Trophoblast cell (in vitro differentiated cells and primary cell): ENCODE data around the gene ABTB2.

Experiments
- DNase-seq, 2 donors: peaks; one replicate each; pipeline ENCODE4 v3.0.0-alpha.2; 2016
- H2AFZ ChIP-seq: 2 replicates; pipeline ENCODE4 v1.6.1; 2013; ENCODE audit warnings: low read length, moderate library complexity, mild to moderate bottlenecking; ENCODE audit not compliant: insufficient read depth, poor library complexity
- H2AK5ac ChIP-seq: 2 replicates; pipeline ENCODE4 v1.6.1; 2013; ENCODE audit warnings: mild to moderate bottlenecking, low read length
- H2BK120ac ChIP-seq: 2 replicates; pipeline ENCODE4 v1.6.1; 2013; ENCODE audit warnings: low read length, mild to moderate bottlenecking, moderate library complexity; ENCODE audit not compliant: insufficient read depth, poor library complexity
- H2BK12ac ChIP-seq: 2 replicates; pipeline ENCODE4 v1.6.1; 2013; ENCODE audit warnings: mild to moderate bottlenecking, low read length, moderate library complexity
- H2BK5ac ChIP-seq: 2 replicates; pipeline ENCODE4 v1.6.1; 2013; ENCODE audit warnings: low read length, low read depth, moderate library complexity, mild to moderate bottlenecking; ENCODE audit not compliant: poor library complexity
- H3K14ac ChIP-seq: 2 replicates; pipeline ENCODE4 v1.6.1; 2013; ENCODE audit warnings: mild to moderate bottlenecking, low read length
- H3K18ac ChIP-seq: 2 replicates; pipeline ENCODE4 v1.6.1; 2013; ENCODE audit warnings: mild to moderate bottlenecking, low read length
- H3K23ac ChIP-seq: 2 replicates; pipeline ENCODE4 v1.6.1; 2013; ENCODE audit warnings: low read length
- H3K27ac ChIP-seq: 2 replicates; pipeline ENCODE4 v1.5.1; 2013; ENCODE audit warnings: low read depth, mild to moderate bottlenecking, inconsistent platforms, low read length, moderate library complexity
- H3K27me3 ChIP-seq: 2 replicates; pipeline ENCODE4 v1.6.1; 2013; ENCODE audit warnings: inconsistent platforms, mild to moderate bottlenecking, low read length, moderate library complexity; ENCODE audit not compliant: insufficient read depth
- H3K36me3 ChIP-seq, 2 experiments: 1 replicate in 1 of 2; 2 replicates in 1 of 2; pipeline ENCODE4 v1.6.1; 2013; ENCODE audit warnings: low read length in 2 of 2, mild to moderate bottlenecking in 2 of 2, moderate library complexity in 1 of 2; ENCODE audit not compliant: insufficient read depth in 2 of 2, control insufficient read depth in 1 of 2
- H3K4ac ChIP-seq: 2 replicates; pipeline ENCODE4 v1.6.1; 2013; ENCODE audit warnings: low read depth, mild to moderate bottlenecking, low read length, moderate library complexity
- H3K4me1 ChIP-seq, 2 experiments: 1 replicate in 1 of 2; 2 replicates in 1 of 2; pipeline ENCODE4 v1.6.1; 2013; ENCODE audit warnings: low read length in 2 of 2, mild to moderate bottlenecking in 2 of 2, moderate library complexity in 1 of 2; ENCODE audit not compliant: insufficient read depth in 2 of 2, control insufficient read depth in 1 of 2
- H3K4me2 ChIP-seq: 2 replicates; pipeline ENCODE4 v1.6.1; 2013; ENCODE audit warnings: inconsistent platforms, mild to moderate bottlenecking, low read length, moderate library complexity
- H3K4me3 ChIP-seq: 2 replicates; pipeline ENCODE4 v1.5.1; 2013; ENCODE audit warnings: mild to moderate bottlenecking, low read depth, low read length, inconsistent platforms
- H3K79me1 ChIP-seq: one replicate; pipeline ENCODE4 v1.6.1; 2013; ENCODE audit warnings: low read length
- H3K79me2 ChIP-seq: 2 replicates; pipeline ENCODE4 v1.6.1; 2013; ENCODE audit warnings: low read length, mild to moderate bottlenecking; ENCODE audit not compliant: control insufficient read depth, insufficient read depth, poor library complexity
- H3K9ac ChIP-seq: 2 replicates; pipeline ENCODE4 v1.6.1; 2013; ENCODE audit warnings: mild to moderate bottlenecking, low read length
- H3K9me3 ChIP-seq: 2 replicates; pipeline ENCODE4 v1.6.1; 2013; ENCODE audit warnings: low read depth, mild to moderate bottlenecking, control low read depth, inconsistent platforms, low read length; ENCODE audit not compliant: insufficient read depth
- H4K12ac ChIP-seq: 2 replicates; pipeline ENCODE4 v1.6.1; 2013; ENCODE audit warnings: low read depth, mild to moderate bottlenecking, low read length, moderate library complexity
- H4K8ac ChIP-seq: 2 replicates; pipeline ENCODE4 v1.6.1; 2013; ENCODE audit warnings: low read depth, mild to moderate bottlenecking, low read length, moderate library complexity
- H4K91ac ChIP-seq: one replicate; pipeline ENCODE4 v1.6.1; 2013; ENCODE audit warnings: low read depth, mild to moderate bottlenecking, low read length, moderate library complexity
- WGBS: extraction: QIAGEN DNeasy Blood & Tissue Kit; methylation state at CpG from one replicate; pipeline ENCODE4 v1.1.7; 2013; ENCODE audit warnings: missing lambda C conversion rate; ENCODE audit not compliant: insufficient read length, insufficient coverage; ENCODE audit errors: extremely low coverage; 5-methylcytosine and 5-hydroxymethylcytosine counted together

The ABTB2 gene

DNA sequence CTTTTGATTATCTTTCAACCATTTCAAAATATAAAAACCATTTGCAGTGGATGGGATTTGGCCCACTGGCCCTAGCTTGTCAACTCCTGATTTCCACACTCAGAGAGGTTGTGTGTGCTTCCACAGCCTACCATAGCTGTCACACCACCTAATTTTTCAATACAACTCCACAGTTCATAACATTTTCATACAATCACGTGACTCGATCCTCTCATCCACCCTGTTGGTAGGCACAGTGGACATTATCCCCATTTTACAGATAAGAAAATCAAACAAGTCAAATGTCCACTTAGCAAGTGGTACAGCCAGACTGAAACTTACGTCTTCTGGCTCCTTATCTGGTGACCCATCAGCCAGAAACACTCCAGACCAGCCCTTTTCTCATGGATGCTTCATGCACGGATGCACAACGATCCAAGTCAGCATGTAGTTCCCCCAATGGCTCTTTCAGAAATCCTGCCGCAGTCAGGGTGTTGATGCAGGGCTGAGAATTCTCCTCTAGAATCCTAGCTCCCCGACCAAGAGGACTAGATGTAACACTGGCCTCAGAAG lies 88.0 kb downstream of the ABTB2 start:
- Histone ChIP-seq H3K4me2 (no peak overlapping the region), H2BK5ac (no peak overlapping the region), H2BK120ac (no peak overlapping the region), H3K9me3 (peaks cover 1% of the 10 kb centered on the region), H3K27ac (no peak overlapping the region), H2BK12ac (peak overlapping the region; percentile 17), H3K14ac (no peak overlapping the region), H3K23ac (no peak overlapping the region), H3K79me2 (peaks cover 3% of the 10 kb centered on the region), H2AFZ (no peak overlapping the region), H3K36me3 (no peaks in the 10 kb centered on the region), H3K27me3 (no peaks in the 10 kb centered on the region), H4K8ac (peak overlapping the region; percentile 50), H4K91ac (no peak overlapping the region), H3K4me3 (no peak overlapping the region), H2AK5ac (no peak overlapping the region), H3K9ac (no peak overlapping the region), H4K12ac (no peak overlapping the region), H3K18ac (no peak overlapping the region), H3K4me1 (peaks cover 16 to 26% of the 10 kb centered on the region in 2 experiments), H3K4ac (no peak overlapping the region), H3K79me1 (peaks cover 15% of the 10 kb centered on the region)
- WGBS, result 100% methylated on average over 2 of the region's 7 CpGs
- peak in 1 of 2 donors; percentile 24 for DNase-seq

DNA sequence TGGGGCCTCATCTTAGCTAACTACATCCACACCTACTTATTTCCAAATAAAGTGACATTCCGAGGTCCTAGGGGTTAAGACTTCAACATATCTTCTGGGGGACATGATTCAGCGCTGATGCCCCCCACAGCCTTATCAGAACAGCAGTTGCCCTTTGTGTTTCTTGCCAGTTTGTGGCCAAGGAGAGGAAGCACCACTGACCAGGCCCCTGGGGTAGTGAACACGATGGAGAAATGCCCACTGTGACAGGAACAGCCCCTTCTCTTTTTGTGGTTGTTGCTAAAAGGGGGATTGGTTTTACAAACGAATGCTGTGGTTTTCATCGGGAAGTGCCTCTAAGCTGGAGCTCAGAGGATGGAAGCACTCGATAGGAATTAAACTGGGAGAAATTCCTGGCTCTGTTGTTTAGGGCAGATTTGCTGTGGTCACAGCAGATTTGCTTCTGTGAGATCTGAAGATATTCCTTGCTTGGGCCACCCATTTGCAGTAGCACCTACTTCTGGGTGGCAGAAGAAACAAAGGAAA lies 88.8 kb downstream of the ABTB2 start:
- H3K4me1 ChIP-seq, result peaks cover 14 to 23% of the 10 kb centered on the region in 2 experiments
- H3K4ac ChIP-seq, result no peak overlapping the region
- no CpG with 5 or more reads among the region's 6 CpGs for WGBS

DNA sequence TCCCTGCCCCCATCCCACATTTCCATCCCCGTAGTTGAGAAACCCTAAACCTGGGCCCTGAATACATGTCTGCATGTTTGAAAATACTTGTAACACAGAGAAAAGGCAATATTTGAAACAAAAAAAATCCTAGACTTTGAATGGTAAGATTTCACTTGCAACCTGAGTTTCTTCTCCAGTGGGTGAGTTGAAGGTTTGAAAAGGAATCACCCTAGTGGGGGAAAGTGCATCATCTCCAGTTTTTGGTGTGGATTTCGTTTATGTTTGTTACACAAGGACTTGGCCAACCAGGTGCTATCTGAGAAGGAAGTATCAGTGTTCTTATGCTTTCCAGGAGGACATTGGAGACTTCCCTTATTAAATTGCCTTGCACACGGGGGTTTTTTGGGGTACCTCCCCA lies 90.4 kb downstream of the ABTB2 start:
- Histone ChIP-seq H3K14ac (no peak overlapping the region), H3K18ac (no peak overlapping the region), H3K23ac (no peak overlapping the region), H3K79me1 (peaks cover 11% of the 10 kb centered on the region), H2BK12ac (no peak overlapping the region), H3K27me3 (no peaks in the 10 kb centered on the region), H3K27ac (no peak overlapping the region), H3K9ac (no peak overlapping the region), H2AK5ac (no peak overlapping the region), H2BK5ac (no peak overlapping the region), H3K36me3 (no peaks in the 10 kb centered on the region), H4K12ac (no peak overlapping the region), H3K4ac (no peak overlapping the region), H3K4me1 (peaks cover 26% of the 10 kb centered on the region in 2 experiments), H2BK120ac (no peak overlapping the region), H4K8ac (no peak overlapping the region), H2AFZ (no peak overlapping the region), H3K9me3 (peaks cover 1% of the 10 kb centered on the region), H3K79me2 (peaks cover 2% of the 10 kb centered on the region), H3K4me2 (no peak overlapping the region), H4K91ac (no peak overlapping the region), H3K4me3 (no peak overlapping the region)
- DNase-seq, result no peak
- no CpG with 5 or more reads among the region's 3 CpGs for WGBS

More for the DNA sequence above, 88.8 kb downstream of the ABTB2 start:
- Histone ChIP-seq H4K91ac (peak overlapping the region; percentile 40), H3K27ac (peak overlapping the region; percentile 36), H3K23ac (no peak overlapping the region), H3K27me3 (no peaks in the 10 kb centered on the region), H3K79me1 (peaks cover 11% of the 10 kb centered on the region), H2BK120ac (peak overlapping the region; percentile 34), H3K14ac (peak overlapping the region; percentile 54), H2AK5ac (peak overlapping the region; percentile 55), H4K8ac (peak overlapping the region; percentile 22), H3K18ac (peak overlapping the region; percentile 41), H3K4me3 (no peak overlapping the region), H2BK12ac (no peak overlapping the region), H4K12ac (no peak overlapping the region), H3K36me3 (no peaks in the 10 kb centered on the region), H2AFZ (no peak overlapping the region), H3K4me2 (no peak overlapping the region), H3K79me2 (peaks cover 2% of the 10 kb centered on the region), H3K9ac (no peak overlapping the region), H3K9me3 (peaks cover 1% of the 10 kb centered on the region), H2BK5ac (no peak overlapping the region)
- DNase-seq, result no peak

DNA sequence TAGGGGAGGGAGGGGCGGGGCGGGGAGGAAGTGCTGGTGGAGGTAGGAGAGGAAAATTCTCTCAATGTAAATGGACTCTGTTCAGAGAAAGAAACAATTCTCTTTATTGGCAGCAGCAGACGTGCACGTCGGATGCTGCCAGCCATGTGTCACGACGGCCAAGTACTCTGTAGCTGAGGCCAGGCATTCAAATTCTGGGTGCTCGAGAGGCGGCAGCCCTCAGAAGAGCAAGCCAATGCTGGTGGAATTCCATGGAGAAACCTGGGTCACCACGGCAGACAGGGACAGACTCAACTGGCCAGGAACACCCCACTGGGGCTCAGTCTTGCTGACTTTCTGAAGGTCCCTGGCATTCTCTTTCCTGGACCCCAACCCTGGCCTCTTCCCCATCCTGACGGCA lies 90.8 kb downstream of the ABTB2 start:
- H3K4me1 ChIP-seq, result peaks cover 26% of the 10 kb centered on the region in 2 experiments
- H3K14ac ChIP-seq, result no peak overlapping the region
- no CpG with 5 or more reads among the region's 11 CpGs for WGBS
- H3K4me2 ChIP-seq, result no peak overlapping the region
- no peak overlapping the region for H3K9ac ChIP-seq
- no peak overlapping the region for H4K91ac ChIP-seq
- no peak overlapping the region for H2AK5ac ChIP-seq
- H4K8ac ChIP-seq, result no peak overlapping the region
- peaks cover 11% of the 10 kb centered on the region for H3K79me1 ChIP-seq
- H2BK120ac ChIP-seq, result no peak overlapping the region
- no peak overlapping the region for H3K23ac ChIP-seq
- H3K9me3 ChIP-seq, result peaks cover 1% of the 10 kb centered on the region
- peaks cover 2% of the 10 kb centered on the region for H3K79me2 ChIP-seq
- H3K27me3 ChIP-seq, result no peaks in the 10 kb centered on the region
- H2BK12ac ChIP-seq, result no peak overlapping the region
- H3K36me3 ChIP-seq, result no peaks in the 10 kb centered on the region
- DNase-seq, result no peak
- no peak overlapping the region for H3K18ac ChIP-seq
- no peak overlapping the region for H3K27ac ChIP-seq
- no peak overlapping the region for H4K12ac ChIP-seq
- no peak overlapping the region for H2AFZ ChIP-seq
- no peak overlapping the region for H2BK5ac ChIP-seq
- H3K4ac ChIP-seq, result no peak overlapping the region
- no peak overlapping the region for H3K4me3 ChIP-seq
